ENCODE data around the gene PAQR4.
A peak's percentile ranks its signal among the peaks of the same experiment; 100 is the strongest.

PAQR4 gene

DNA sequence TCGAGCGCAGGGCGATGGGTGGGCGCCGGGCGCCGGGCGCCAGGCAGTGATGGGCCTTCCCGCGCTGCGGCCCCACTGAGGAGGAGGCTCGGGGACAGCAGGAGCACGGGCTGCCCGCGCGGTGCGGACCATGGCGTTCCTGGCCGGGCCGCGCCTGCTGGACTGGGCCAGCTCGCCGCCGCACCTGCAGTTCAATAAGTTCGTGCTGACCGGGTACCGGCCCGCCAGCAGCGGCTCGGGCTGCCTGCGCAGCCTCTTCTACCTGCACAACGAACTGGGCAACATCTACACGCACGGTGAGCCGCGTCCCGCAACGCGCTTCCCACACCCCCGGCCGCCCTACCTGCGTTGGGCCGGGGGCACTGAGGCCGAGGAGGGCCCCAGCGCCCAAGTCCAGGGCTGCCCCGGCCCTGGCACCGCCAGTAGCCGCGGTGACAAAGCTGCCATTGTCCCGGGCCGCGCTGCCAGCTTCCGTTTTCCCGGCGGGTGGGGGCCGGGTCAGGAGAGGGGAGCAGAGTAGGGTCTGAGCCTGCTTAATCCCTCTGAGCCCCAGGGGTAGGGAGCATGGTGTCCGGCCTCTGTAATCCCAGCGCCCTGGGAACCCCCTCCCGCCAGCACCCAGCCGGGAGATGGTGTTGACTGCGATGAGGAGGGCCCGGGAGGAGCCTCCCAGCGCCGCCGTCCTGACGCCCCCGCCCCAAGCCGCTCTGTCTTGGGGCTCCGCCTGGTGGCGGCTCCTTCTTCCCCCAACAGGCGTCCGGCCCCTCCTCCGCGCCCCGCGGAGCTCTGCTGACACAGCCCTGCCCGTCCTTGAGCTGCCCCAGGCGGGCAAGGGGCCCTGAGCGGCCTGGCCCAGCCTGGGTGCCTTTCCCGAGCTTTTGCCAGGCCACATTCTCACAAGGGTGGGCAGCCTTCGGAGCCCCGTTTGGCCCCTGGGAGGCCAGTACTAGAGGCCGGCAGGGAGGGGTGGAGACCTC lies 685 bp downstream of the PAQR4 start (continued):
- TF ChIP-seq, protein P1, sequence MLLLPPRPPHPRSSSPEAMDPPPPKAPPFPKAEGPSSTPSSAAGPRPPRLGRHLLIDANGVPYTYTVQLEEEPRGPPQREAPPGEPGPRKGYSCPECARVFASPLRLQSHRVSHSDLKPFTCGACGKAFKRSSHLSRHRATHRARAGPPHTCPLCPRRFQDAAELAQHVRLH (tag by site-specific recombination; IDR thresholded peaks at IDR 0.05) = no peak
- no peak for TF ChIP-seq TRIM28 (IDR thresholded peaks at IDR 0.05; ENCODE audit: borderline replicate concordance, low read length)
- no peak for TF ChIP-seq ZNF623 (tag by site-specific recombination; IDR thresholded peaks at IDR 0.05)
- peak; percentile 71; the same call in 1 of the 2 replicates for TF ChIP-seq ZNF610 (tag by site-specific recombination; IDR thresholded peaks at IDR 0.05; ENCODE audit: borderline replicate concordance)
- peak; percentile 59 for TF ChIP-seq ZNF629 (tag by site-specific recombination; IDR thresholded peaks at IDR 0.05)
- peak; percentile 88 for TF ChIP-seq OSR2 (tag by site-specific recombination; IDR thresholded peaks at IDR 0.05)
- TF ChIP-seq ZNF341 (tag by site-specific recombination; IDR thresholded peaks at IDR 0.05; ENCODE audit: low read depth) = no peak
- TF ChIP-seq, protein P2, sequence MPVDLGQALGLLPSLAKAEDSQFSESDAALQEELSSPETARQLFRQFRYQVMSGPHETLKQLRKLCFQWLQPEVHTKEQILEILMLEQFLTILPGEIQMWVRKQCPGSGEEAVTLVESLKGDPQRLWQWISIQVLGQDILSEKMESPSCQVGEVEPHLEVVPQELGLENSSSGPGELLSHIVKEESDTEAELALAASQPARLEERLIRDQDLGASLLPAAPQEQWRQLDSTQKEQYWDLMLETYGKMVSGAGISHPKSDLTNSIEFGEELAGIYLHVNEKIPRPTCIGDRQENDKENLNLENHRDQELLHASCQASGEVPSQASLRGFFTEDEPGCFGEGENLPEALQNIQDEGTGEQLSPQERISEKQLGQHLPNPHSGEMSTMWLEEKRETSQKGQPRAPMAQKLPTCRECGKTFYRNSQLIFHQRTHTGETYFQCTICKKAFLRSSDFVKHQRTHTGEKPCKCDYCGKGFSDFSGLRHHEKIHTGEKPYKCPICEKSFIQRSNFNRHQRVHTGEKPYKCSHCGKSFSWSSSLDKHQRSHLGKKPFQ (tag by site-specific recombination; IDR thresholded peaks at IDR 0.05) = no peak
- TF ChIP-seq, protein P3, sequence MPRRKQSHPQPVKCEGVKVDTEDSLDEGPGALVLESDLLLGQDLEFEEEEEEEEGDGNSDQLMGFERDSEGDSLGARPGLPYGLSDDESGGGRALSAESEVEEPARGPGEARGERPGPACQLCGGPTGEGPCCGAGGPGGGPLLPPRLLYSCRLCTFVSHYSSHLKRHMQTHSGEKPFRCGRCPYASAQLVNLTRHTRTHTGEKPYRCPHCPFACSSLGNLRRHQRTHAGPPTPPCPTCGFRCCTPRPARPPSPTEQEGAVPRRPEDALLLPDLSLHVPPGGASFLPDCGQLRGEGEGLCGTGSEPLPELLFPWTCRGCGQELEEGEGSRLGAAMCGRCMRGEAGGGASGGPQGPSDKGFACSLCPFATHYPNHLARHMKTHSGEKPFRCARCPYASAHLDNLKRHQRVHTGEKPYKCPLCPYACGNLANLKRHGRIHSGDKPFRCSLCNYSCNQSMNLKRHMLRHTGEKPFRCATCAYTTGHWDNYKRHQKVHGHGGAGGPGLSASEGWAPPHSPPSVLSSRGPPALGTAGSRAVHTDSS (tag by site-specific recombination; IDR thresholded peaks at IDR 0.05) = no peak
- no peak for TF ChIP-seq ZNF138 (tag by site-specific recombination; IDR thresholded peaks at IDR 0.05; ENCODE audit: borderline replicate concordance)
- TF ChIP-seq, protein P4, sequence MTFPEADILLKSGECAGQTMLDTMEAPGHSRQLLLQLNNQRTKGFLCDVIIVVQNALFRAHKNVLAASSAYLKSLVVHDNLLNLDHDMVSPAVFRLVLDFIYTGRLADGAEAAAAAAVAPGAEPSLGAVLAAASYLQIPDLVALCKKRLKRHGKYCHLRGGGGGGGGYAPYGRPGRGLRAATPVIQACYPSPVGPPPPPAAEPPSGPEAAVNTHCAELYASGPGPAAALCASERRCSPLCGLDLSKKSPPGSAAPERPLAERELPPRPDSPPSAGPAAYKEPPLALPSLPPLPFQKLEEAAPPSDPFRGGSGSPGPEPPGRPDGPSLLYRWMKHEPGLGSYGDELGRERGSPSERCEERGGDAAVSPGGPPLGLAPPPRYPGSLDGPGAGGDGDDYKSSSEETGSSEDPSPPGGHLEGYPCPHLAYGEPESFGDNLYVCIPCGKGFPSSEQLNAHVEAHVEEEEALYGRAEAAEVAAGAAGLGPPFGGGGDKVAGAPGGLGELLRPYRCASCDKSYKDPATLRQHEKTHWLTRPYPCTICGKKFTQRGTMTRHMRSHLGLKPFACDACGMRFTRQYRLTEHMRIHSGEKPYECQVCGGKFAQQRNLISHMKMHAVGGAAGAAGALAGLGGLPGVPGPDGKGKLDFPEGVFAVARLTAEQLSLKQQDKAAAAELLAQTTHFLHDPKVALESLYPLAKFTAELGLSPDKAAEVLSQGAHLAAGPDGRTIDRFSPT (tag by site-specific recombination; IDR thresholded peaks at IDR 0.05) = peak; percentile 74; the same call in 1 of the 2 replicates
- no peak for TF ChIP-seq ZNF549 (tag by site-specific recombination; IDR thresholded peaks at IDR 0.05)
- TF ChIP-seq, protein P5, sequence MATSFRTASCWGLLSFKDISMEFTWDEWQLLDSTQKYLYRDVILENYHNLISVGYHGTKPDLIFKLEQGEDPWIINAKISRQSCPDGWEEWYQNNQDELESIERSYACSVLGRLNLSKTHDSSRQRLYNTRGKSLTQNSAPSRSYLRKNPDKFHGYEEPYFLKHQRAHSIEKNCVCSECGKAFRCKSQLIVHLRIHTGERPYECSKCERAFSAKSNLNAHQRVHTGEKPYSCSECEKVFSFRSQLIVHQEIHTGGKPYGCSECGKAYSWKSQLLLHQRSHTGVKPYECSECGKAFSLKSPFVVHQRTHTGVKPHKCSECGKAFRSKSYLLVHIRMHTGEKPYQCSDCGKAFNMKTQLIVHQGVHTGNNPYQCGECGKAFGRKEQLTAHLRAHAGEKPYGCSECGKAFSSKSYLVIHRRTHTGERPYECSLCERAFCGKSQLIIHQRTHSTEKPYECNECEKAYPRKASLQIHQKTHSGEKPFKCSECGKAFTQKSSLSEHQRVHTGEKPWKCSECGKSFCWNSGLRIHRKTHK (tag by site-specific recombination; IDR thresholded peaks at IDR 0.05) = no peak
- no peak for TF ChIP-seq ZNF555 (tag by site-specific recombination; conservative IDR thresholded peaks at IDR 0.05)
- TF ChIP-seq FEZF1 (tag by site-specific recombination; IDR thresholded peaks at IDR 0.05) = no peak
- TF ChIP-seq HOXA7 (CRISPR knock-in tag; IDR thresholded peaks at IDR 0.05; ENCODE audit: borderline replicate concordance) = no peak
- TF ChIP-seq ZNF514 (tag by site-specific recombination; IDR thresholded peaks at IDR 0.05) = no peak
- no peak for TF ChIP-seq INSM2 (tag by site-specific recombination; IDR thresholded peaks at IDR 0.05)
- no peak; the same call in 1 of the 2 replicates for TF ChIP-seq ZNF10 (tag by site-specific recombination; IDR thresholded peaks at IDR 0.05)
- no peak for TF ChIP-seq ZNF585B (tag by site-specific recombination; IDR thresholded peaks at IDR 0.05)
- no peak for TF ChIP-seq ZNF24 (tag by site-specific recombination; IDR thresholded peaks at IDR 0.05)
- TF ChIP-seq ELK4 (IDR thresholded peaks at IDR 0.05; ENCODE audit: borderline replicate concordance, low read depth, low read length) = no peak
- TF ChIP-seq ZNF19 (tag by site-specific recombination; IDR thresholded peaks at IDR 0.05; ENCODE audit: low read depth) = no peak
- TF ChIP-seq ZNF664 (tag by site-specific recombination; IDR thresholded peaks at IDR 0.05) = no peak
- peak; percentile 74 for TF ChIP-seq SP7 (tag by site-specific recombination; IDR thresholded peaks at IDR 0.05)
- TF ChIP-seq ZNF658 (tag by site-specific recombination; IDR thresholded peaks at IDR 0.05) = no peak
- TF ChIP-seq ZNF677 (tag by site-specific recombination; IDR thresholded peaks at IDR 0.05) = no peak
- peak; percentile 59; the same call in 1 of the 2 replicates for TF ChIP-seq KLF16 (tag by site-specific recombination; IDR thresholded peaks at IDR 0.05)
- TF ChIP-seq ZNF600 (tag by site-specific recombination; IDR thresholded peaks at IDR 0.05) = peak; percentile 71
- peak; percentile 88 for TF ChIP-seq KLF8 (tag by site-specific recombination; IDR thresholded peaks at IDR 0.05)

All from HEK293 (cell line).